CD14-positive monocyte (primary cell): ENCODE results near the gene IRF2BP2. TPM values are rescaled to one million over a fixed set of nuclear protein-coding genes. Genes with fewer than 3 reads are reported as not detected.

ENCODE experiments used
- DNase-seq, 3 donors: peaks; one replicate each; pipeline ENCODE4 v3.0.0-alpha.2; 2011 to 2022
- H2AFZ ChIP-seq: 2 replicates; pipeline ENCODE4 v1.6.0; 2012; ENCODE audit warnings: mild to moderate bottlenecking, low read depth, low read length, inconsistent platforms; ENCODE audit not compliant: insufficient read depth, poor library complexity, severe bottlenecking
- H3K27ac ChIP-seq, 2 donors: 1 replicate in 1 of 2; 2 replicates in 1 of 2; pipeline ENCODE4 v1.5.1; 2012 to 2013; ENCODE audit warnings: low read length in 2 of 2, control low read depth in 1 of 2, inconsistent platforms in 1 of 2, low read depth in 1 of 2, mild to moderate bottlenecking in 1 of 2
- H3K27me3 ChIP-seq, 2 donors: one replicate each; pipeline versions ENCODE4 v1.6.0 to v1.6.1; 2011 to 2013; ENCODE audit warnings: low read length in 2 of 2; ENCODE audit not compliant: control insufficient read depth in 2 of 2, insufficient read depth in 2 of 2
- H3K36me3 ChIP-seq, 2 donors: replicated peaks in 1 of 2; 1 replicate in 1 of 2; 2 replicates in 1 of 2; pipeline versions ENCODE4 v1.5.1 to v1.6.1; 2012 to 2013; ENCODE audit warnings: low read length in 2 of 2, control low read depth in 1 of 2, inconsistent platforms in 1 of 2, mild to moderate bottlenecking in 1 of 2; ENCODE audit not compliant: insufficient read depth in 2 of 2, control insufficient read depth in 1 of 2
- H3K4me1 ChIP-seq, 2 donors: 1 replicate in 1 of 2; 2 replicates in 1 of 2; pipeline versions ENCODE4 v1.5.1 to v1.6.1; 2012 to 2013; ENCODE audit warnings: low read length in 2 of 2, control low read depth in 1 of 2, inconsistent platforms in 1 of 2, mild to moderate bottlenecking in 1 of 2, moderate library complexity in 1 of 2; ENCODE audit not compliant: insufficient read depth in 2 of 2, control insufficient read depth in 1 of 2
- H3K4me2 ChIP-seq: replicated peaks from 2 replicates; pipeline ENCODE3; 2012; ENCODE audit warnings: low read length, moderate library complexity, mild to moderate bottlenecking; ENCODE audit not compliant: poor library complexity, severe bottlenecking; ENCODE audit errors: extremely low read depth
- H3K4me3 ChIP-seq, 3 experiments: fragments of 200-600 bp in 1 of 3; sonication (generic) in 1 of 3; replicated peaks in 1 of 3; 1 replicate in 2 of 3; 2 replicates in 1 of 3; pipeline ENCODE4 v1.5.1; 2011 to 2013; ENCODE audit warnings: low read length in 3 of 3, mild to moderate bottlenecking in 3 of 3, control low read depth in 2 of 3, low read depth in 2 of 3, inconsistent platforms in 1 of 3, moderate library complexity in 1 of 3
- H3K79me2 ChIP-seq: 2 replicates; pipeline ENCODE4 v1.6.0; 2012; ENCODE audit warnings: mild to moderate bottlenecking, control low read depth, inconsistent platforms, low read length, moderate library complexity; ENCODE audit not compliant: insufficient read depth
- H3K9ac ChIP-seq: 2 replicates; pipeline ENCODE4 v1.6.0; 2017; ENCODE audit warnings: low read length, mild to moderate bottlenecking; ENCODE audit not compliant: insufficient read depth, poor library complexity, severe bottlenecking
- H3K9me3 ChIP-seq, 2 donors: replicated peaks in 1 of 2; 1 replicate in 1 of 2; 2 replicates in 1 of 2; pipeline versions ENCODE4 v1.5.1 to v1.6.1; 2012 to 2013; ENCODE audit warnings: low read length in 2 of 2, control low read depth in 1 of 2; ENCODE audit not compliant: control insufficient read depth in 1 of 2, insufficient read depth in 1 of 2
- H4K20me1 ChIP-seq: 2 replicates; pipeline ENCODE4 v1.6.0; 2012; ENCODE audit warnings: mild to moderate bottlenecking, low read length, control low read depth, moderate library complexity; ENCODE audit not compliant: insufficient read depth
- H3K27ac Mint-ChIP-seq, 7 donors: one replicate each; pipeline ENCODE4 v1.8.0; 2020; ENCODE audit warnings: mild to moderate bottlenecking in 7 of 7, mixed read lengths in 7 of 7, moderate library complexity in 6 of 7, inconsistent platforms in 2 of 7
- H3K27me3 Mint-ChIP-seq, 3 donors: one replicate each; pipeline ENCODE4 v1.8.0; 2021 to 2022; ENCODE audit warnings: low read depth in 3 of 3, mild to moderate bottlenecking in 3 of 3, mixed read lengths in 3 of 3, moderate library complexity in 3 of 3, inconsistent platforms in 1 of 3
- H3K36me3 Mint-ChIP-seq, 2 donors: one replicate each; pipeline ENCODE4 v1.8.0; 2020; ENCODE audit warnings: mixed read lengths in 2 of 2, inconsistent platforms in 1 of 2, mild to moderate bottlenecking in 1 of 2
- H3K4me1 Mint-ChIP-seq: one replicate; pipeline ENCODE4 v1.8.0; 2020; ENCODE audit warnings: mild to moderate bottlenecking, mixed read lengths
- H3K4me3 Mint-ChIP-seq, 2 donors: one replicate each; pipeline ENCODE4 v1.8.0; 2020; ENCODE audit warnings: mild to moderate bottlenecking in 2 of 2, mixed read lengths in 2 of 2, moderate library complexity in 1 of 2
- H3K9me3 Mint-ChIP-seq, 7 donors: one replicate each; pipeline ENCODE4 v1.8.0; 2020 to 2022; ENCODE audit warnings: mixed read lengths in 7 of 7, mild to moderate bottlenecking in 6 of 7, moderate library complexity in 6 of 7, inconsistent platforms in 2 of 7
- CTCF ChIP-seq: fragments of 200-600 bp; IDR thresholded peaks from one replicate; pipeline ENCODE4 v1.8.0; 2022; ENCODE audit warnings: antibody characterized with exemption, mild to moderate bottlenecking
- WGBS: methylation state at CpG from one replicate; pipeline ENCODE4 v1.1.5; 2013; ENCODE audit warnings: missing lambda C conversion rate; ENCODE audit not compliant: insufficient coverage; 5-methylcytosine and 5-hydroxymethylcytosine counted together
- intact Hi-C, 2 donors: fragments of 100-400 bp; cut with micrococcal nuclease; formaldehyde crosslinking; loops; one replicate each; pipeline versions ENCODE4 v1.15.0 to v1.15.1; 2023
- polyA plus RNA-seq, 3 donors: library from polyadenylated mRNA; depleted of rRNA in 1 of 3; unstranded in 2 of 3; stranded (reverse) in 1 of 3; fragments of 300-500 nt in 2 of 3; fragments of >200 nt in 1 of 3; fragmentation: Illumina TruSeq in 2 of 3; gene quantifications; 1 replicate in 2 of 3; 2 replicates in 1 of 3; pipeline ENCODE4 v1.2.3, GENCODE V29; 2012 to 2021

Gene IRF2BP2
- polyA plus RNA-seq, 3 donors: 22.4 to 656 (median 22.6) TPM

DNA sequence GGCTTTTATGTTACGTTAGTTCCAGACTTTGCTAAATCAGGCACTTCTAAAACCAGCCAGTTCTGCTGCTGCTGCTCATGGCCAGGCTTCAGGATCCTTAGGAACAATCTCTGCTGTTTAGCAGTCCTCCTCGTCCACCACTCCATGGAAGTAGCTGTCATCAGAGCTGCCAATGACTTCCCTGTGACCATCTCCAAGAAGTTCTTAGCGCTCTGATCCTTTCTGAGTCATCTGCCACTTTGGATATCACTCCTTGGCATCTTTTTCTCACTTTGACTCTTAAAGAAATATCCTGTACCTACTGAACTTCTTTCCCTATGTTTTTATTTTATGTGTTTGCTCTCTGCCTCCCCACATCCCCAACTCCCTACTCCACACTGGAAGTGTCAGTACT is 14.7 kb upstream of the IRF2BP2 start:
- Histone ChIP-seq H3K27ac (no peak overlapping the region), H3K27me3 (no peaks in the 10 kb centered on the region), H3K9ac (no peak overlapping the region), H3K79me2 (no peaks in the 10 kb centered on the region), H2AFZ (no peak overlapping the region), H3K4me3 (no peak overlapping the region), H3K4me2 (no peak overlapping the region), H3K36me3 (no peaks in the 10 kb centered on the region), H3K4me1 (peaks cover 16 to 24% of the 10 kb centered on the region in 2 donors), H4K20me1 (no peaks in the 10 kb centered on the region), H3K9me3 (no peaks in the 10 kb centered on the region)
- DNase-seq: no peak
- Mint-ChIP-seq H3K4me1 (peaks cover 38% of the 10 kb centered on the region), H3K27ac (no peak overlapping the region), H3K4me3 (peak overlapping the region in 1 of 2 donors; percentile 35), H3K9me3 (peaks cover 0 to 2% (median 0%) of the 10 kb centered on the region in 7 donors), H3K36me3 (no peaks in the 10 kb centered on the region), H3K27me3 (peaks cover 0 to 2% (median 0%) of the 10 kb centered on the region in 3 donors)
- TF ChIP-seq CTCF: no peak
- intact Hi-C loops: no loop called here
- WGBS: 83% methylated on average over 2 of the region's 3 CpGs

- no peak overlapping the region for H3K4me2 ChIP-seq
- H3K79me2 ChIP-seq: no peaks in the 10 kb centered on the region
- H3K27me3 Mint-ChIP-seq: peaks cover 0 to 2% (median 0%) of the 10 kb centered on the region in 3 donors
- H3K27me3 ChIP-seq: no peaks in the 10 kb centered on the region
- no peaks in the 10 kb centered on the region for H4K20me1 ChIP-seq
- no CpG with 5 or more reads among the region's 7 CpGs for WGBS
- no peaks in the 10 kb centered on the region for H3K9me3 ChIP-seq
- H3K4me1 Mint-ChIP-seq: peaks cover 50% of the 10 kb centered on the region
- H3K27ac Mint-ChIP-seq: peak overlapping the region in 2 of 7 donors; percentile 3 to 59
- H3K36me3 Mint-ChIP-seq: no peaks in the 10 kb centered on the region
- no peaks in the 10 kb centered on the region for H3K36me3 ChIP-seq
- no peak for DNase-seq
- H3K4me3 ChIP-seq: no peak overlapping the region
- no peak overlapping the region for H3K27ac ChIP-seq
- peaks cover 0 to 2% (median 0%) of the 10 kb centered on the region in 7 donors for H3K9me3 Mint-ChIP-seq
- H3K9ac ChIP-seq: no peak overlapping the region
- peaks cover 24 to 45% of the 10 kb centered on the region in 2 donors for H3K4me1 ChIP-seq
- no peak for TF ChIP-seq CTCF
- intact Hi-C loops: no loop called here
- no peak overlapping the region for H2AFZ ChIP-seq
- H3K4me3 Mint-ChIP-seq: no peak overlapping the region
Observed at GRCh38 chr1:234621657-234622335, 11.8 kb upstream of the IRF2BP2 start.
